Activated CD4-positive, alpha-beta T cell treated with anti-CD3 and anti-CD28 coated beads for 36 hours (primary cell): ENCODE results near the gene CERS6. TPM values are rescaled to one million over a fixed set of nuclear protein-coding genes. Genes with fewer than 3 reads are reported as not detected.
"Not testable (repeated sequence)": the region's sequence is repeated elsewhere in the genome, so short reads cannot be mapped to it uniquely, and the experiment has no call there.

ENCODE experiments used
- ATAC-seq: fragments of 200-7000 bp; cut with Tn5 transposase; one replicate; pipeline ENCODE4 v1.10.0; 2021; ENCODE audit warnings: mild to moderate bottlenecking, moderate library complexity
- CTCF ChIA-PET: fragments of 350-600 bp; sonication (Branson Sonifier 250); formaldehyde crosslinking; loops from one replicate; lab custom pipeline; 2021; ENCODE audit warnings: antibody characterized with exemption; lab: Charles Lee
- POLR2A ChIA-PET: fragments of 350-600 bp; sonication (Branson Sonifier 250); formaldehyde crosslinking; loops from one replicate; lab custom pipeline; 2021; ENCODE audit warnings: antibody characterized with exemption, inconsistent platforms; lab: Charles Lee
- DNase-seq: peaks from one replicate; pipeline ENCODE4 v3.0.0-alpha.2; 2020
- H3K27ac Mint-ChIP-seq: one replicate; pipeline ENCODE4 v1.8.0; 2021; ENCODE audit warnings: mixed read lengths
- H3K27me3 Mint-ChIP-seq: one replicate; pipeline ENCODE4 v1.8.0; 2021; ENCODE audit warnings: mixed read lengths
- H3K36me3 Mint-ChIP-seq: one replicate; pipeline ENCODE4 v1.8.0; 2021; ENCODE audit warnings: low read depth, mixed read lengths
- H3K4me1 Mint-ChIP-seq: one replicate; pipeline ENCODE4 v1.8.0; 2021; ENCODE audit warnings: mixed read lengths
- H3K4me3 Mint-ChIP-seq: one replicate; pipeline ENCODE4 v1.8.0; 2021; ENCODE audit warnings: mild to moderate bottlenecking, moderate library complexity, mixed read lengths
- H3K9me3 Mint-ChIP-seq: one replicate; pipeline ENCODE4 v1.8.0; 2021; ENCODE audit warnings: low read depth, mixed read lengths
- intact Hi-C, 2 experiments: fragments of 100-400 bp; cut with DNase I in 1 of 2; cut with micrococcal nuclease in 1 of 2; formaldehyde crosslinking; loops; one replicate each; pipeline versions ENCODE4 v1.14.2 to v1.15.1; 2022 to 2024; cut with DNase I, micrococcal nuclease
- total RNA-seq, 2 experiments: library from RNA; stranded (reverse); gene quantifications; one replicate each; pipeline ENCODE4 v1.2.3, GENCODE V29; 2021

Gene CERS6
- total RNA-seq, 2 experiments from 2014 or later = 12.9 to 13.1 TPM

- Mint-ChIP-seq H3K36me3 (peaks cover 13% of the 10 kb centered on the region), H3K9me3 (no peaks in the 10 kb centered on the region), H3K4me3 (no peak overlapping the region), H3K27me3 (no peaks in the 10 kb centered on the region), H3K27ac (no peak overlapping the region), H3K4me1 (peaks cover 85% of the 10 kb centered on the region)
- ATAC-seq = no peak
- intact Hi-C loops = loop anchor here in 1 of 2 experiments (5.0 kb wide), 1 partner anchor 262 kb away; no protein-coding TSS in a partner anchor
- ChIA-PET CTCF (interaction anchor here (0.8 to 1.6 kb wide), 2 partner anchors 12 to 407 kb away, joined by 4 to 6 read pairs; no protein-coding TSS in a partner anchor), POLR2A (interaction anchor here (0.7 kb wide), 1 partner anchor 14 kb away, joined by 4 read pairs; no protein-coding TSS in a partner anchor)
- no peak for DNase-seq
Observed at GRCh38 chr2:168753765-168754329, 297.8 kb downstream of the CERS6 start.

GRCh38 chr2:168757223-168757622 lies 301.2 kb downstream of the CERS6 start:
- no peak overlapping the region for H3K4me3 Mint-ChIP-seq
- intact Hi-C loops = loop anchor here in 1 of 2 experiments (5.0 kb wide), 2 partner anchors 165 to 620 kb away; no protein-coding TSS in a partner anchor
- peaks cover 55% of the 10 kb centered on the region for H3K4me1 Mint-ChIP-seq
- no peaks in the 10 kb centered on the region for H3K27me3 Mint-ChIP-seq
- no peak overlapping the region for H3K27ac Mint-ChIP-seq
- DNase-seq (no peak), ATAC-seq (no peak)
- no peaks in the 10 kb centered on the region for H3K9me3 Mint-ChIP-seq
- ChIA-PET POLR2A (no interaction called here), CTCF (interaction anchor here (0.6 to 1.0 kb wide), 4 partner anchors 9 to 411 kb away, joined by 3 to 4 read pairs (median 4); no protein-coding TSS in a partner anchor)
- H3K36me3 Mint-ChIP-seq = peaks cover 9% of the 10 kb centered on the region

- Mint-ChIP-seq H3K27ac (no peak overlapping the region), H3K9me3 (no peaks in the 10 kb centered on the region), H3K4me1 (peaks cover 38% of the 10 kb centered on the region), H3K4me3 (no peak overlapping the region), H3K36me3 (peaks cover 10% of the 10 kb centered on the region), H3K27me3 (no peaks in the 10 kb centered on the region)
- DNase-seq (peak; percentile 29), ATAC-seq (peak; percentile 81)
- CTCF ChIA-PET = interaction anchor here (0.6 to 2.2 kb wide), 7 partner anchors 26 to 419 kb away, joined by 3 to 7 read pairs (median 3); no protein-coding TSS in a partner anchor
- intact Hi-C loops = loop anchor here (1.0 to 5.0 kb wide), 3 partner anchors 163 to 622 kb away; no protein-coding TSS in a partner anchor
- POLR2A ChIA-PET = no interaction called here
Observed at GRCh38 chr2:168758970-168759820, 303.1 kb downstream of the CERS6 start.

- Mint-ChIP-seq H3K4me1 (no peaks in the 10 kb centered on the region), H3K9me3 (no peaks in the 10 kb centered on the region), H3K36me3 (peaks cover 20% of the 10 kb centered on the region), H3K4me3 (no peak overlapping the region), H3K27me3 (no peaks in the 10 kb centered on the region), H3K27ac (no peak overlapping the region)
- POLR2A ChIA-PET = no interaction called here
- intact Hi-C loops = no loop called here
- DNase-seq = no peak
- CTCF ChIA-PET = interaction anchor here (0.6 kb wide), 1 partner anchor 419 kb away, joined by 3 read pairs; no protein-coding TSS in a partner anchor
- ATAC-seq = no peak
Observed at GRCh38 chr2:168765401-168765800, 309.3 kb downstream of the CERS6 start.

GRCh38 chr2:168766600-168766999 lies 310.5 kb downstream of the CERS6 start:
- no peaks in the 10 kb centered on the region for H3K9me3 Mint-ChIP-seq
- peaks cover 20% of the 10 kb centered on the region for H3K36me3 Mint-ChIP-seq
- no peak overlapping the region for H3K4me3 Mint-ChIP-seq
- H3K27ac Mint-ChIP-seq = no peak overlapping the region
- DNase-seq (no peak), ATAC-seq (no peak)
- H3K4me1 Mint-ChIP-seq = no peaks in the 10 kb centered on the region
- intact Hi-C loops = no loop called here
- H3K27me3 Mint-ChIP-seq = no peaks in the 10 kb centered on the region
- ChIA-PET POLR2A (no interaction called here), CTCF (interaction anchor here (0.8 kb wide), 1 partner anchor 9 kb away, joined by 4 read pairs; no protein-coding TSS in a partner anchor)

- no peak for ATAC-seq
- POLR2A ChIA-PET = no interaction called here
Observed at GRCh38 chr2:168767258-168767657, 311.2 kb downstream of the CERS6 start.

GRCh38 chr2:168768357-168768756 lies 312.3 kb downstream of the CERS6 start:
- DNase-seq, H3K27ac Mint-ChIP-seq, H3K4me3 Mint-ChIP-seq, H3K4me1 Mint-ChIP-seq, H3K9me3 Mint-ChIP-seq, ATAC-seq, POLR2A ChIA-PET, H3K27me3 Mint-ChIP-seq, intact Hi-C loops: not testable (repeated sequence)
- H3K36me3 Mint-ChIP-seq = peaks cover 22% of the 10 kb centered on the region
- CTCF ChIA-PET = interaction anchor here (0.7 kb wide), 1 partner anchor 1966 kb away, joined by 3 read pairs; no protein-coding TSS in a partner anchor

More at GRCh38 chr2:168767258-168767657, 311.2 kb downstream of the CERS6 start:
- Mint-ChIP-seq H3K27ac (no peak overlapping the region), H3K4me3 (no peak overlapping the region), H3K4me1 (no peaks in the 10 kb centered on the region), H3K36me3 (peaks cover 20% of the 10 kb centered on the region), H3K9me3 (no peaks in the 10 kb centered on the region), H3K27me3 (no peaks in the 10 kb centered on the region)
- CTCF ChIA-PET = no interaction called here
- DNase-seq = no peak
- intact Hi-C loops = no loop called here

GRCh38 chr2:168770796-168771195 lies 314.7 kb downstream of the CERS6 start:
- Mint-ChIP-seq H3K9me3 (peaks cover 2% of the 10 kb centered on the region), H3K4me3 (no peak overlapping the region), H3K36me3 (peaks cover 28% of the 10 kb centered on the region), H3K4me1 (no peaks in the 10 kb centered on the region), H3K27me3 (no peaks in the 10 kb centered on the region), H3K27ac (no peak overlapping the region)
- ChIA-PET POLR2A (no interaction called here), CTCF (no interaction called here)
- DNase-seq (no peak), ATAC-seq (no peak)
- intact Hi-C loops = no loop called here

- no peak overlapping the region for H3K4me3 Mint-ChIP-seq
- H3K9me3 Mint-ChIP-seq = peaks cover 2% of the 10 kb centered on the region
- no peaks in the 10 kb centered on the region for H3K27me3 Mint-ChIP-seq
- H3K36me3 Mint-ChIP-seq = peaks cover 30% of the 10 kb centered on the region
- ATAC-seq = no peak
- no peak overlapping the region for H3K27ac Mint-ChIP-seq
- DNase-seq = no peak
- H3K4me1 Mint-ChIP-seq = no peaks in the 10 kb centered on the region
- ChIA-PET CTCF (interaction anchor here (1.2 to 1.4 kb wide), 2 partner anchors 271 to 426 kb away, joined by 3 to 4 read pairs; no protein-coding TSS in a partner anchor), POLR2A (no interaction called here)
- intact Hi-C loops = loop anchor here (1.0 kb wide), 2 partner anchors 145 to 148 kb away; no protein-coding TSS in a partner anchor
Observed at GRCh38 chr2:168772704-168773103, 316.6 kb downstream of the CERS6 start.

- intact Hi-C loops = loop anchor here (1.0 kb wide), 2 partner anchors 144 to 147 kb away; no protein-coding TSS in a partner anchor
- H3K36me3 Mint-ChIP-seq = peaks cover 28% of the 10 kb centered on the region
Observed at GRCh38 chr2:168773128-168773527, 317.1 kb downstream of the CERS6 start.

More at GRCh38 chr2:168773128-168773527, 317.1 kb downstream of the CERS6 start:
- POLR2A ChIA-PET = no interaction called here
- ATAC-seq = no peak
- no peak for DNase-seq
- Mint-ChIP-seq H3K9me3 (peaks cover 2% of the 10 kb centered on the region), H3K27me3 (no peaks in the 10 kb centered on the region), H3K27ac (no peak overlapping the region), H3K4me1 (no peaks in the 10 kb centered on the region), H3K4me3 (no peak overlapping the region)
- CTCF ChIA-PET = interaction anchor here (1.2 to 1.4 kb wide), 2 partner anchors 272 to 426 kb away, joined by 3 to 4 read pairs; no protein-coding TSS in a partner anchor
